Calu3 (cell line): ENCODE results near the gene COX7A1. TPM values are rescaled to one million over a fixed set of nuclear protein-coding genes. Genes with fewer than 3 reads are reported as not detected.

Source experiments
- BruUV-seq: library from RNA; stranded (reverse); fragments of 400-500 nt; replicated peaks from 2 replicates; lab custom pipeline; 2021; lab: Mats Ljungman, UMichigan
- CTCF ChIA-PET: fragments of 300-600 bp; sonication (Branson Sonifier 250); formaldehyde crosslinking; loops from one replicate; lab custom pipeline; 2022; ENCODE audit warnings: antibody characterized with exemption; lab: Charles Lee
- DNase-seq: peaks from one replicate; pipeline ENCODE4 v3.0.0; 2022
- H3K27ac Mint-ChIP-seq: one replicate; pipeline ENCODE4 v1.8.0; 2022; ENCODE audit warnings: mixed read lengths; ENCODE audit not compliant: unreplicated experiment
- H3K27me3 Mint-ChIP-seq: one replicate; pipeline ENCODE4 v1.8.0; 2022; ENCODE audit warnings: mixed read lengths; ENCODE audit not compliant: unreplicated experiment
- H3K36me3 Mint-ChIP-seq: one replicate; pipeline ENCODE4 v1.8.0; 2022; ENCODE audit warnings: mild to moderate bottlenecking, moderate library complexity, mixed read lengths; ENCODE audit not compliant: insufficient read depth, unreplicated experiment
- H3K4me1 Mint-ChIP-seq: one replicate; pipeline ENCODE4 v1.8.0; 2022; ENCODE audit warnings: mild to moderate bottlenecking, low read depth, mixed read lengths; ENCODE audit not compliant: unreplicated experiment
- H3K4me3 Mint-ChIP-seq: one replicate; pipeline ENCODE4 v1.8.0; 2022; ENCODE audit warnings: mild to moderate bottlenecking, low read depth, moderate library complexity, mixed read lengths; ENCODE audit not compliant: unreplicated experiment
- H3K9me3 Mint-ChIP-seq: one replicate; pipeline ENCODE4 v1.8.0; 2022; ENCODE audit warnings: low read depth, mixed read lengths; ENCODE audit not compliant: unreplicated experiment
- intact Hi-C: fragments of 100-400 bp; cut with micrococcal nuclease; formaldehyde crosslinking; loops from one replicate; pipeline ENCODE4 v1.10.0; 2022; ENCODE audit not compliant: unreplicated experiment
- total RNA-seq: library from RNA; stranded (reverse); gene quantifications from 2 replicates; pipeline ENCODE4 v1.2.3, GENCODE V29; 2022
- TF ChIP-seq, protein P1 (sequence below): fragments of 200-600 bp; IDR thresholded peaks from one replicate; pipeline ENCODE4 v1.8.0; 2022; ENCODE audit warnings: antibody characterized with exemption; ENCODE audit not compliant: unreplicated experiment

Gene COX7A1
- total RNA-seq, 1 experiment from 2014 or later, result not detected

GRCh38 chr19:36111200-36111539 lies 41.1 kb downstream of the COX7A1 start:
- BruUV-seq, result no TSS peak
- TF ChIP-seq, protein P1, sequence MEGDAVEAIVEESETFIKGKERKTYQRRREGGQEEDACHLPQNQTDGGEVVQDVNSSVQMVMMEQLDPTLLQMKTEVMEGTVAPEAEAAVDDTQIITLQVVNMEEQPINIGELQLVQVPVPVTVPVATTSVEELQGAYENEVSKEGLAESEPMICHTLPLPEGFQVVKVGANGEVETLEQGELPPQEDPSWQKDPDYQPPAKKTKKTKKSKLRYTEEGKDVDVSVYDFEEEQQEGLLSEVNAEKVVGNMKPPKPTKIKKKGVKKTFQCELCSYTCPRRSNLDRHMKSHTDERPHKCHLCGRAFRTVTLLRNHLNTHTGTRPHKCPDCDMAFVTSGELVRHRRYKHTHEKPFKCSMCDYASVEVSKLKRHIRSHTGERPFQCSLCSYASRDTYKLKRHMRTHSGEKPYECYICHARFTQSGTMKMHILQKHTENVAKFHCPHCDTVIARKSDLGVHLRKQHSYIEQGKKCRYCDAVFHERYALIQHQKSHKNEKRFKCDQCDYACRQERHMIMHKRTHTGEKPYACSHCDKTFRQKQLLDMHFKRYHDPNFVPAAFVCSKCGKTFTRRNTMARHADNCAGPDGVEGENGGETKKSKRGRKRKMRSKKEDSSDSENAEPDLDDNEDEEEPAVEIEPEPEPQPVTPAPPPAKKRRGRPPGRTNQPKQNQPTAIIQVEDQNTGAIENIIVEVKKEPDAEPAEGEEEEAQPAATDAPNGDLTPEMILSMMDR, result no peak
- Mint-ChIP-seq H3K36me3 (peaks cover 55% of the 10 kb centered on the region), H3K27me3 (peaks cover 12% of the 10 kb centered on the region), H3K4me1 (peaks cover 26% of the 10 kb centered on the region), H3K4me3 (no peak overlapping the region), H3K9me3 (no peaks in the 10 kb centered on the region), H3K27ac (no peak overlapping the region)
- no peak for DNase-seq
- CTCF ChIA-PET, result no interaction called here
- intact Hi-C loops, result no loop called here

GRCh38 chr19:36110487-36111199 lies 41.6 kb downstream of the COX7A1 start, which contains the start of gene OVOL3:
TSS of gene OVOL3 (plus strand) at chr19:36111143. CDS start at chr19:36111203, 60 bp downstream.
- Mint-ChIP-seq H3K9me3 (no peaks in the 10 kb centered on the region), H3K27ac (no peak within 1 kb of the TSS), H3K4me1 (peaks cover 22% of the 10 kb centered on the region), H3K27me3 (peaks cover 11% of the 10 kb centered on the region), H3K4me3 (no peak within 1 kb of the TSS), H3K36me3 (peaks cover 55% of the 10 kb centered on the region)
- TF ChIP-seq, protein P1, result no peak
- BruUV-seq, result no TSS peak
- no peak for DNase-seq
- CTCF ChIA-PET, result no interaction called here
- intact Hi-C loops, result no loop called here

- DNase-seq, result no peak
- Mint-ChIP-seq H3K36me3 (peaks cover 40% of the 10 kb centered on the region), H3K27me3 (no peaks in the 10 kb centered on the region), H3K9me3 (no peaks in the 10 kb centered on the region), H3K27ac (no peak overlapping the region), H3K4me3 (no peak overlapping the region), H3K4me1 (peaks cover 12% of the 10 kb centered on the region)
- no TSS peak for BruUV-seq
- CTCF ChIA-PET, result no interaction called here
- intact Hi-C loops, result no loop called here
- TF ChIP-seq, protein P1, result no peak
Observed at GRCh38 chr19:36108684-36109083, 43.6 kb downstream of the COX7A1 start.

DNA sequence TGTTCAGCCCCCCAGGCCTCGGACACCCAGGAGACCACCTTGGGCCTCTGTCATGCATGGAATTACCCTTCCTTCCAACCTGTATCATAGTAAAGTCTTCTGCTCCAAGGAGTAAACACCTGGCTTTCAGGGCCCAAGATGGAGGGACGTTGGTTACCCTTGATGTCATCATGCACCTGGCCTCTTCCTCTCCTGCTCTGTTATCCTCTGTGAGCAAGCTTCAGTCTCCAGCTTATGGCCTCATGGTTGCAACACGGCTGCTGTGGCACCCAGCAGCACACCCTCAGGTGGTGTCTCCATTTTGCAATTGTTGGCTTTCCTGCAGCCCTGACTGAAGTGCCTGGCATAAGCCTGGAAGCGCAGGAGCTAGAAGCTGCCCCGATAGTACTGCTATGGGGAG lies 45.3 kb downstream of the COX7A1 start:
- Mint-ChIP-seq H3K9me3 (no peaks in the 10 kb centered on the region), H3K36me3 (peaks cover 43% of the 10 kb centered on the region), H3K4me3 (no peak overlapping the region), H3K4me1 (no peaks in the 10 kb centered on the region), H3K27ac (no peak overlapping the region), H3K27me3 (no peaks in the 10 kb centered on the region)
- BruUV-seq, result no TSS peak
- CTCF ChIA-PET, result no interaction called here
- intact Hi-C loops, result no loop called here
- TF ChIP-seq, protein P1, result no peak
- DNase-seq, result no peak
